Nephron (organoid): ENCODE results near the gene LRGUK.

Experiments
- H3K27ac Mint-ChIP-seq, 3 experiments: 2 replicates each; pipeline ENCODE4 v1.8.0; 2020; ENCODE audit warnings: mixed read lengths in 3 of 3, mild to moderate bottlenecking in 2 of 3, moderate library complexity in 1 of 3
- H3K27me3 Mint-ChIP-seq: 2 replicates; pipeline ENCODE4 v1.8.0; 2021; ENCODE audit warnings: low read depth, mild to moderate bottlenecking, moderate library complexity, mixed read lengths
- H3K36me3 Mint-ChIP-seq: 2 replicates; pipeline ENCODE4 v1.8.0; 2020; ENCODE audit warnings: low read depth, mixed read lengths
- H3K4me1 Mint-ChIP-seq: 2 replicates; pipeline ENCODE4 v1.8.0; 2020; ENCODE audit warnings: mixed read lengths
- H3K4me3 Mint-ChIP-seq, 3 experiments: 2 replicates each; pipeline ENCODE4 v1.8.0; 2020; ENCODE audit warnings: mild to moderate bottlenecking in 3 of 3, mixed read lengths in 3 of 3, moderate library complexity in 2 of 3
- H3K9me3 Mint-ChIP-seq: 2 replicates; pipeline ENCODE4 v1.8.0; 2020; ENCODE audit warnings: mixed read lengths
- CTCF ChIP-seq, 3 experiments: fragments of 200-600 bp; sonication (generic); IDR thresholded peaks; one replicate each; pipeline ENCODE4 v1.5.0; 2021; ENCODE audit warnings: antibody characterized with exemption in 3 of 3; ENCODE audit not compliant: unreplicated experiment in 3 of 3

Gene LRGUK

GRCh38 chr7:134313543-134313942 lies 186.4 kb downstream of the LRGUK start:
- Mint-ChIP-seq H3K4me3 (no peak overlapping the region), H3K4me1 (peaks cover 6% of the 10 kb centered on the region), H3K9me3 (no peaks in the 10 kb centered on the region), H3K27me3 (no peaks in the 10 kb centered on the region), H3K36me3 (peaks cover 16% of the 10 kb centered on the region), H3K27ac (peak overlapping the region in 1 of 3 experiments; percentile 58)
- TF ChIP-seq CTCF (IDR thresholded peaks at IDR 0.05; ENCODE audit: unreplicated experiment in 3 of 3) = no peak
